Stimulated activated CD8-positive, alpha-beta memory T cell treated with anti-CD3 and anti-CD28 coated beads, Interleukin-12 subunit alpha, Interleukin-12 subunit beta, amount 100 ng/mL, for 1 hour (primary cell): ENCODE measurements around the gene DDX24.

Experiments
- DNase-seq: peaks from one replicate; pipeline ENCODE4 v3.0.0-alpha.2; 2020; ENCODE audit warnings: low read depth

DDX24 gene

DNA sequence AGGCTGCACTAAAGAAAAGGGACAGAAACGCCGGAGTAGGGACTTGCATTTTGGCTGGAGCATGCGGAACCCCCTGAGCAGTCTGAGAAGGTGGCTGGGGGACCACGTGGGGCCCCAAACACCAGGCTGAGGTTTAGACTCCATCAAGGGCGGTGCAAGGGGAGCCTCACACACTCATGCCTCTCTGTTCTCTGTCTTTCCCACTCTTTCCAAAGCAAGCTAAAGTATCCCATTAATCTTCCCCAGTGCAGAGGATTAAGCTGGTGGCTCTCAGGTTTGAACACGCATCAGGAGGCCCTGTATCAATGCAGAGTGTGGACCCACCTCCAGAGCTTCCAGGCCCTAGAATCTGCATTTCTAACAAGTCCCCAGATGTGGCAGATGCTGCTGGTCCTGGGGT, 70.4 kb downstream of the DDX24 start:
- no peak for DNase-seq

DNA sequence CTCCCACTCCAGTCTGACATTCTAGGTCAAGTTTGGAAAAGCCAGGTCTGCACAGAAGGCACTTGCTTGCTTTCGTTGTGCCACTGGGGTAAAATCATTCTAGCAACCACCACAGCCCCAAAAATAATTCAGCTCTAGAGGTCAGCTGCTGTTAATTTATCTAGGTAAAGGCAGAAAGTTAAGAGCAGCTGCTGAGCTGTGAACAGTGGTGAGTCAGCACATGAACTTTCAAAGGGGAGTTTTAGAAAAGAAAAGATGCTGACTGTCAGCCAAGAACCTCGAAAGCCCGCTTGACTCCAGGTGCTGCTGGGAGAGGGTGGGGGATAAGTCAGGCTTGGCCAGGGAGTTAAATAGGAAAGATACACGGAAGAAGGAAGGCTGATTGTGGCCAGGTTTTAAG, 71.2 kb downstream of the DDX24 start:
- DNase-seq, result no peak

DNA sequence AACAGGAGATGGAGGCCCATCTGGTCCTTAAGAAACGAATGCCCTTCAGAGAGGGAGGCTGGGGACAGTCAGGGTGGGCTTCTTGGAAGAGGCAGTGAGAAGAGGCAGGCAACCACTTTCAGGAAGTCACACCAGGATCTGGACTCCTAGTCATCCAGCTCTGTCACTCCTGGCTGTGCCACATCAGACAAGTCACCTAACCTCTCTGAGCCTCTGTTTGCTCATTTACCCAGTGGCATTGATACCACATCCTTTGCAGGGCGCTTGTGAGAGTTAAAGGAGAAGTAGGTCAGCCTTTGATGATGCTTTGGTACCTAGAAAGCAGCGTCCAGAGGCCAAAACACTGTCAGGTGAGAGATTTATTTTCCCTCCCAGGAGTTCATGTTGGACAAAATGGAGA, 72.8 kb downstream of the DDX24 start:
- DNase-seq, result no peak

GRCh38 chr14:94005324-94006073, 75.5 kb downstream of the DDX24 start:
- DNase-seq, result no peak

DNA sequence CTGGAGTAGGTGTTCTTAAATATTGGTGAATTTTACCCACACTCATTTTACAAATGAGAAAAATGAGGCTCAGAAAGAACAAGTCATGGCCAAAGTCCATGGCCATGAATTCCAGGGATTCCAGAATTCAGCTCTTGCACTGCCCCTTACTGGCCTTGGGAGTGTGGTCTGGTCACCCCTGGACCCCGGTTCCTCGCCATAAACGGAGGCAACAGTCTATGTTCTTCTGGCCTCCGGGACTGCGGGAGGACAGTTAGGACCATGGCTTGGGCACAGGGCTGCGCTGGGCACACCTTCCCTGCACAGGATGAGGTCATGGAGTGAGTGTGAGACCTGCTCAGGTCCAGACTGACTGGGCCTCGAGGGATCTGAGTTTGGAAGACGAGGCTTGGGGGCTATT, 77.0 kb downstream of the DDX24 start:
- no peak for DNase-seq

- no peak for DNase-seq
Observed at GRCh38 chr14:94003397-94003796, 77.6 kb downstream of the DDX24 start.

GRCh38 chr14:94001501-94002396, 79.3 kb downstream of the DDX24 start:
- DNase-seq, result peak; percentile 43

GRCh38 chr14:94001016-94001415, 80.0 kb downstream of the DDX24 start:
- no peak for DNase-seq

GRCh38 chr14:94000267-94000666, 80.7 kb downstream of the DDX24 start:
- DNase-seq, result no peak

DNA sequence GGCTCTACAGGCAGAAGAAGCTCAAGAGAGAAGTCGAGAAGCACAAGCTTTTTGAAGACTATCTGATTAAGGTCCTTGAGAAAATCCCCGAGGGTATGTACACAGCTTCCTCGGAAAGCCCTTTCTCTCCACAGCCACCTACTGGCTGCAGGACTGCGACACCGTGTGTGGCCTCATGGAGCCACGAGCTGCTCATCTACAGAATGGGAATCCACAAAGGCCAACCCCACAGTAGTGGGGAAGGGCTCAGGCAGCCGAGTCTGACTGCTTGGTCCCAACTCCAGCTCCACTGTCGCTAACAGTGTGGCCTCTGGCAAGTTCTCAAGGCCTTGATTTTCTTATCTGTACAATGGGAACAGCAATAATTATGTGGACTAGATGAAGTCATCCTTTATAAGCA, 81.4 kb downstream of the DDX24 start:
- no peak for DNase-seq

GRCh38 chr14:93998871-93999403, 82.1 kb downstream of the DDX24 start:
- DNase-seq, result no peak
